Measurements from ENCODE around the gene MYRF.
A peak's percentile ranks its signal among the peaks of the same experiment; 100 is the strongest.

The MYRF gene

GRCh38 chr11:61752117-61752924 is at the start of gene MYRF:
Gene MYRF (plus strand): TSS chr11:61752636. CDS start chr11:61752745, 109 bp downstream.
- H3K4me1 ChIP-seq (ENCODE audit: control insufficient read depth in 2 of 2, insufficient read depth in 2 of 2, low read length in 2 of 2), result peaks cover 32 to 33% of the 10 kb centered on the region in 2 donors
- no peaks in the 10 kb centered on the region for H3K9me3 ChIP-seq (ENCODE audit: control insufficient read depth in 2 of 2, low read length in 2 of 2)
- H3K4me3 ChIP-seq (ENCODE audit: low read length in 2 of 2), result peak within 1 kb of the TSS; percentile 63 to 66
- H3K27ac ChIP-seq (ENCODE audit: low read depth in 2 of 2, low read length in 2 of 2), result no peak within 1 kb of the TSS
- no peaks in the 10 kb centered on the region for H3K36me3 ChIP-seq (ENCODE audit: control insufficient read depth in 2 of 2, insufficient read depth in 2 of 2, low read length in 2 of 2)
- H3K9ac ChIP-seq (ENCODE audit: low read depth in 1 of 2, low read length in 2 of 2), result peak within 1 kb of the TSS; percentile 52 to 78
- H3K27me3 ChIP-seq (ENCODE audit: control insufficient read depth in 2 of 2, insufficient read depth in 2 of 2, low read length in 2 of 2), result peaks cover 0 to 5% of the 10 kb centered on the region in 2 donors

GRCh38 chr11:61702701-61703312 is 49.6 kb upstream of the MYRF start:
- Histone ChIP-seq H3K4me1 (ENCODE audit: control insufficient read depth in 2 of 2, insufficient read depth in 2 of 2, low read length in 2 of 2) (peaks cover 46 to 49% of the 10 kb centered on the region in 2 donors), H3K27ac (ENCODE audit: low read depth in 2 of 2, low read length in 2 of 2) (no peak overlapping the region), H3K36me3 (ENCODE audit: control insufficient read depth in 2 of 2, insufficient read depth in 2 of 2, low read length in 2 of 2) (no peaks in the 10 kb centered on the region), H3K27me3 (ENCODE audit: control insufficient read depth in 2 of 2, insufficient read depth in 2 of 2, low read length in 2 of 2) (no peaks in the 10 kb centered on the region), H3K9me3 (ENCODE audit: control insufficient read depth in 2 of 2, low read length in 2 of 2) (no peaks in the 10 kb centered on the region), H3K9ac (ENCODE audit: low read depth in 1 of 2, low read length in 2 of 2) (no peak overlapping the region), H3K4me3 (ENCODE audit: low read length in 2 of 2) (no peak overlapping the region)

DNA sequence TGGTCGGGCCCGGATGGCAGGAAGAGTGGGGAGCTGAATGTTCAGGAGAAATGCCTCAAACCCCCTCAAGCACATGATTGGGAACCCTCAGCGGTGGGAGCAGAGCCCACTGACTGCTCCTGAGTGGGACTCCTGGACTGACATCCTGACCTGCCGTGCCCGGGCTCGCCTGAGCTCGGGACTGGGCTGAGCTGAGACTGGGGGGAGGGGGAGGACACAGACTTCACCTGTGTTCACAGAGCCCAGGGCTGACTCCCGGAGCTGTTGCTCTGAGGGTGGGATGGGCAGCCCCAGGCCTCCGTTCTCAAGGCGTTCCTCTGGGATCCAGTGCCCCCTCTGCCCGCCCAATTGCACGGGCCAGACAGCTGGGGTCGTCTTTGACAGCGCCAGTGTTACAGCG is 47.6 kb upstream of the MYRF start:
- H3K9ac ChIP-seq (ENCODE audit: low read depth in 1 of 2, low read length in 2 of 2), result no peak overlapping the region

DNA sequence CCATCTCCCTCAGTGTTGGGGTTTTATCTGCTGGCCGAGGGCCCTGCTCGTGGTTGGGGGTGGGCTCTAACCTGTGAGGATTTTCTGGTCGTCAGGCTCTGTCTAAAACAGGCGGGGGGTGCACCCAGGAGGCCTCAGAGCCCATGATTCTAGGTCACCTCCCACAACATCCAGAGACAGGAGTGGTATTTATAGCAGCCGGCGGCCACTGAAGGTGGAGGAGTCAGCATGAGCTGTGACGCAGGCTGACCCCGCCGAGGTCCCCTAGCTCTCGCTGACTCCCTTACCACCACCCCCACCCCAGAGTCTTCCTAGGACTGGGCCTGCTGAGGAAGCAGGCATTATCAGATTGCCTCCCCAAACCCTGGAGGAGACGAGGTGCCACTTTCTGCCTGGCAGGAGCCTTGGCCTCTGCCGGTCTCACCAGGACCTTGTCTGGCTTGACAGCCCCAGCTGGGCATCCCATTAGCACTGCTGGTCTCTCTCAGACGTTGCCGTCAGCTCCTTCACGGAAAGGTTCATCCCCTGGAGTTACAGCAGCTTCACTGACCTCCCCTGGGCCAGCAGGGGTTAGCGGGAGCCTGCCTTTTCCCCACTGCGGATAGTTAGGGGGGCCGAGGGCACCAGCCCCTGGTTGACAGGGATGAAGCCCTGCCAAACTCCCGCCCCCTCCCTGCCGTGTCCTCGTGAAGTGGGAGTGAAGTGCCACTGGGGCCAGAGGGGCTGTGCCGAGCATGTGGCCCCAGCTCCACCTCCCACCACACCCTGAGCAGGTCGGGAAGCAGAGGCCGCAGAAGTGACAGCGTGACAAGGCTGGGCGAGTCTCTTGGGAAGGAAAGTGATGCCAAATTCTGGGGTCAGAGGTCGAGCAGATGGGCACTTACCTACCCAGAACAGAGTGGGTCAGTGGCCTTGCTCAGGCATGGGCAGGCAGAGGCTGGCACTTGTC is 45.7 kb upstream of the MYRF start:
- no peaks in the 10 kb centered on the region for H3K36me3 ChIP-seq (ENCODE audit: control insufficient read depth in 2 of 2, insufficient read depth in 2 of 2, low read length in 2 of 2)
- peak overlapping the region; percentile 28 to 34 for H3K9ac ChIP-seq (ENCODE audit: low read depth in 1 of 2, low read length in 2 of 2)
- H3K4me3 ChIP-seq (ENCODE audit: low read length in 2 of 2), result peak overlapping the region in 1 of 2 donors; percentile 11
- H3K9me3 ChIP-seq (ENCODE audit: control insufficient read depth in 2 of 2, low read length in 2 of 2), result no peaks in the 10 kb centered on the region
- H3K27me3 ChIP-seq (ENCODE audit: control insufficient read depth in 2 of 2, insufficient read depth in 2 of 2, low read length in 2 of 2), result no peaks in the 10 kb centered on the region
- peaks cover 8 to 11% of the 10 kb centered on the region in 2 donors for H3K4me1 ChIP-seq (ENCODE audit: control insufficient read depth in 2 of 2, insufficient read depth in 2 of 2, low read length in 2 of 2)
- peak overlapping the region; percentile 65 for H3K27ac ChIP-seq (ENCODE audit: low read depth in 2 of 2, low read length in 2 of 2)

More for the DNA sequence above, 47.6 kb upstream of the MYRF start:
- Histone ChIP-seq H3K36me3 (ENCODE audit: control insufficient read depth in 2 of 2, insufficient read depth in 2 of 2, low read length in 2 of 2) (no peaks in the 10 kb centered on the region), H3K27me3 (ENCODE audit: control insufficient read depth in 2 of 2, insufficient read depth in 2 of 2, low read length in 2 of 2) (no peaks in the 10 kb centered on the region), H3K4me1 (ENCODE audit: control insufficient read depth in 2 of 2, insufficient read depth in 2 of 2, low read length in 2 of 2) (peaks cover 26 to 29% of the 10 kb centered on the region in 2 donors), H3K4me3 (ENCODE audit: low read length in 2 of 2) (no peak overlapping the region), H3K9me3 (ENCODE audit: control insufficient read depth in 2 of 2, low read length in 2 of 2) (no peaks in the 10 kb centered on the region), H3K27ac (ENCODE audit: low read depth in 2 of 2, low read length in 2 of 2) (no peak overlapping the region)

GRCh38 chr11:61707574-61707973 is 44.9 kb upstream of the MYRF start:
- Histone ChIP-seq H3K4me1 (ENCODE audit: control insufficient read depth in 2 of 2, insufficient read depth in 2 of 2, low read length in 2 of 2) (peaks cover 8 to 11% of the 10 kb centered on the region in 2 donors), H3K9ac (ENCODE audit: low read depth in 1 of 2, low read length in 2 of 2) (peak overlapping the region; percentile 28 to 34), H3K4me3 (ENCODE audit: low read length in 2 of 2) (peak overlapping the region in 1 of 2 donors; percentile 11), H3K27me3 (ENCODE audit: control insufficient read depth in 2 of 2, insufficient read depth in 2 of 2, low read length in 2 of 2) (no peaks in the 10 kb centered on the region), H3K27ac (ENCODE audit: low read depth in 2 of 2, low read length in 2 of 2) (peak overlapping the region; percentile 65), H3K9me3 (ENCODE audit: control insufficient read depth in 2 of 2, low read length in 2 of 2) (no peaks in the 10 kb centered on the region), H3K36me3 (ENCODE audit: control insufficient read depth in 2 of 2, insufficient read depth in 2 of 2, low read length in 2 of 2) (no peaks in the 10 kb centered on the region)

DNA sequence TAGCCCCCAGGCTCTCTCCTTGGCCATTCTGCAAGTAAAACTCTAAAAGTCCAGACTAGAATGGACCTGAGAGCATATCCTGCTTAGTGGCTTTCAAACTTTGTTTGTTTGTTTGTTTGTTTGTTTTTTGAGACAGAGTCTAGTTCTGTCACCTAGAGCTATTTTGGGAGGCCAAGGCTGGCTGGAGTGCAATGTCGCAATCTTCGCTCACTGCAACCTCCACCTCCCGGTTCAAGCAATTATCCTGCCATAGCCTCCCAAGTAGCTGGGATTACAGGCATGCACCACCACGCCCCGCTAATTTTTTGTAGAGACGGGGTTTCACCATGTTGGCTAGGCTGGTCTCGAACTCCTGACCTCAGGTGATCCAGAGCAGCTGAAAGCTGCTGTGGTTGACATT is 43.3 kb upstream of the MYRF start:
- Histone ChIP-seq H3K4me3 (ENCODE audit: low read length in 2 of 2) (no peak overlapping the region), H3K9me3 (ENCODE audit: control insufficient read depth in 2 of 2, low read length in 2 of 2) (no peaks in the 10 kb centered on the region), H3K9ac (ENCODE audit: low read depth in 1 of 2, low read length in 2 of 2) (no peak overlapping the region), H3K27ac (ENCODE audit: low read depth in 2 of 2, low read length in 2 of 2) (no peak overlapping the region), H3K36me3 (ENCODE audit: control insufficient read depth in 2 of 2, insufficient read depth in 2 of 2, low read length in 2 of 2) (no peaks in the 10 kb centered on the region), H3K27me3 (ENCODE audit: control insufficient read depth in 2 of 2, insufficient read depth in 2 of 2, low read length in 2 of 2) (no peaks in the 10 kb centered on the region), H3K4me1 (ENCODE audit: control insufficient read depth in 2 of 2, insufficient read depth in 2 of 2, low read length in 2 of 2) (peaks cover 8 to 11% of the 10 kb centered on the region in 2 donors)

DNA sequence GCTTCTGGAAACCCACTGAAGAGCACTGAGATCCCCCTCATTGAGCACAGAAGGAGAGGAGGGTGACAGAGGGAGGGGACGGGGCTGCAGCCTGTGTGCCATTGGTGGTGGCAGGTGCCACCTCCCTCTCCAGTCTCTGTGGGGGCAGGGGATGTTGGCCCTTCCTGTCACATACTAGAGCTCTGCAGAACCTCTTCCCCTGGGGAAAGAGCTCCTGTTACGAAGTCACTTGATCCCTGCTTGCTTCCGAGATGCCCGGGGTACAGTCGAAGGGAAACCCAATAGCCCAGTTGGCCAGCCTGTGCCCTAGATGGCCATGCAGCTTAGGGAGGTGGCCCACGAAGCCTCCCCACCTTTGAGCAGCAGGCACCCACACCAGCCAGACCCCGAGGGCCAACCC is 42.9 kb upstream of the MYRF start:
- H3K27ac ChIP-seq (ENCODE audit: low read depth in 2 of 2, low read length in 2 of 2), result no peak overlapping the region
- peaks cover 8 to 11% of the 10 kb centered on the region in 2 donors for H3K4me1 ChIP-seq (ENCODE audit: control insufficient read depth in 2 of 2, insufficient read depth in 2 of 2, low read length in 2 of 2)
- no peaks in the 10 kb centered on the region for H3K36me3 ChIP-seq (ENCODE audit: control insufficient read depth in 2 of 2, insufficient read depth in 2 of 2, low read length in 2 of 2)

GRCh38 chr11:61710019-61710418 is 42.4 kb upstream of the MYRF start:
- no peaks in the 10 kb centered on the region for H3K9me3 ChIP-seq (ENCODE audit: control insufficient read depth in 2 of 2, low read length in 2 of 2)
- no peak overlapping the region for H3K9ac ChIP-seq (ENCODE audit: low read depth in 1 of 2, low read length in 2 of 2)
- no peak overlapping the region for H3K27ac ChIP-seq (ENCODE audit: low read depth in 2 of 2, low read length in 2 of 2)
- H3K4me1 ChIP-seq (ENCODE audit: control insufficient read depth in 2 of 2, insufficient read depth in 2 of 2, low read length in 2 of 2), result peaks cover 8 to 11% of the 10 kb centered on the region in 2 donors
- H3K4me3 ChIP-seq (ENCODE audit: low read length in 2 of 2), result no peak overlapping the region
- H3K36me3 ChIP-seq (ENCODE audit: control insufficient read depth in 2 of 2, insufficient read depth in 2 of 2, low read length in 2 of 2), result no peaks in the 10 kb centered on the region
- H3K27me3 ChIP-seq (ENCODE audit: control insufficient read depth in 2 of 2, insufficient read depth in 2 of 2, low read length in 2 of 2), result no peaks in the 10 kb centered on the region

More for the DNA sequence above, 42.9 kb upstream of the MYRF start:
- H3K4me3 ChIP-seq (ENCODE audit: low read length in 2 of 2), result no peak overlapping the region
- H3K9ac ChIP-seq (ENCODE audit: low read depth in 1 of 2, low read length in 2 of 2), result no peak overlapping the region
- H3K27me3 ChIP-seq (ENCODE audit: control insufficient read depth in 2 of 2, insufficient read depth in 2 of 2, low read length in 2 of 2), result no peaks in the 10 kb centered on the region
- H3K9me3 ChIP-seq (ENCODE audit: control insufficient read depth in 2 of 2, low read length in 2 of 2), result no peaks in the 10 kb centered on the region

DNA sequence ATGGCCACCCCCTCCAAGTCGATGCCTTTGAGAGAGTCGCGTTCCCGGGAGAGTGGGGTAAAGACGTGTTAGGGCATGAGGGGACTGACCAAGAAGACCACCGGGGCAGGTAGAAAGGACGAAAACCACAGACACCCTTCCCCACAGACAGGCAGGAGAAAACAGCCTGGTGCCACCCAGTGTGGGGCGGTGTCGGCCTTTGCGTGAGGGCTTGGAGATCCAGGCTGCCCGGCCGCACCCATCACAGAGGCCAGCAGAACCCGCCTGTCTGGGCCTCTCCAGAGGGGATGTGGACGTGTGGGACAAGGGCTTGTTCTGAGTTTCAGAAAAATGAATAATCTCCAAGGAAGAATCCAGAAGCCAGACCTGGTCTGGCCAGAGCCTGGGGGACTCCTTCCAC is 41.4 kb upstream of the MYRF start:
- Histone ChIP-seq H3K9me3 (ENCODE audit: control insufficient read depth in 2 of 2, low read length in 2 of 2) (no peaks in the 10 kb centered on the region), H3K27me3 (ENCODE audit: control insufficient read depth in 2 of 2, insufficient read depth in 2 of 2, low read length in 2 of 2) (no peaks in the 10 kb centered on the region), H3K36me3 (ENCODE audit: control insufficient read depth in 2 of 2, insufficient read depth in 2 of 2, low read length in 2 of 2) (no peaks in the 10 kb centered on the region), H3K9ac (ENCODE audit: low read depth in 1 of 2, low read length in 2 of 2) (no peak overlapping the region), H3K27ac (ENCODE audit: low read depth in 2 of 2, low read length in 2 of 2) (no peak overlapping the region), H3K4me3 (ENCODE audit: low read length in 2 of 2) (no peak overlapping the region), H3K4me1 (ENCODE audit: control insufficient read depth in 2 of 2, insufficient read depth in 2 of 2, low read length in 2 of 2) (peaks cover 8 to 19% of the 10 kb centered on the region in 2 donors)

All from mucosa of rectum (tissue), 2 donors.